ENCODE measurements around the gene PLOD1.

DNA sequence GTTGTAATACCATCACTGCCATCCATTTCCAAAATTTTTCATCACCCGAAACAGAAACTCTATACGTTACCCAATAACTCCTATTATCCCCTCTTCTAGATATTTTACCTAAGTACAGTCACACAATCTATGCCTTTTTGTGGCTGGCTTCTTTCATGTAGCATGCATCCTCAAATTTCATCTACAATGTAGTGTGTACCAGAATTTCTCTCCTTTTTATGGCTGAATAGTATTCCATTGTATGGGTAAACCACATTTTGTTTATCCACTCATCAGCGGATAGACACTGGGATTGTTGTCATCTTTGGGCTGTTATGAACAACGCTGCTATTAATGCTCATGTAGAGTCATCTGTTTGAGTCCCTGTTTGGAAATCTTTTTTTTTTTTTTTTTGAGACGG is 29.5 kb upstream of the PLOD1 start:
- TF ChIP-seq POLR2AphosphoS5 (IDR thresholded peaks at IDR 0.05) (no peak), POLR2A (IDR thresholded peaks at IDR 0.05) (no peak)
- TF ChIP-seq, protein P1, sequence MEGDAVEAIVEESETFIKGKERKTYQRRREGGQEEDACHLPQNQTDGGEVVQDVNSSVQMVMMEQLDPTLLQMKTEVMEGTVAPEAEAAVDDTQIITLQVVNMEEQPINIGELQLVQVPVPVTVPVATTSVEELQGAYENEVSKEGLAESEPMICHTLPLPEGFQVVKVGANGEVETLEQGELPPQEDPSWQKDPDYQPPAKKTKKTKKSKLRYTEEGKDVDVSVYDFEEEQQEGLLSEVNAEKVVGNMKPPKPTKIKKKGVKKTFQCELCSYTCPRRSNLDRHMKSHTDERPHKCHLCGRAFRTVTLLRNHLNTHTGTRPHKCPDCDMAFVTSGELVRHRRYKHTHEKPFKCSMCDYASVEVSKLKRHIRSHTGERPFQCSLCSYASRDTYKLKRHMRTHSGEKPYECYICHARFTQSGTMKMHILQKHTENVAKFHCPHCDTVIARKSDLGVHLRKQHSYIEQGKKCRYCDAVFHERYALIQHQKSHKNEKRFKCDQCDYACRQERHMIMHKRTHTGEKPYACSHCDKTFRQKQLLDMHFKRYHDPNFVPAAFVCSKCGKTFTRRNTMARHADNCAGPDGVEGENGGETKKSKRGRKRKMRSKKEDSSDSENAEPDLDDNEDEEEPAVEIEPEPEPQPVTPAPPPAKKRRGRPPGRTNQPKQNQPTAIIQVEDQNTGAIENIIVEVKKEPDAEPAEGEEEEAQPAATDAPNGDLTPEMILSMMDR (IDR thresholded peaks at IDR 0.05), result no peak
